ENCODE measurements around the gene APBB1IP.

DNA sequence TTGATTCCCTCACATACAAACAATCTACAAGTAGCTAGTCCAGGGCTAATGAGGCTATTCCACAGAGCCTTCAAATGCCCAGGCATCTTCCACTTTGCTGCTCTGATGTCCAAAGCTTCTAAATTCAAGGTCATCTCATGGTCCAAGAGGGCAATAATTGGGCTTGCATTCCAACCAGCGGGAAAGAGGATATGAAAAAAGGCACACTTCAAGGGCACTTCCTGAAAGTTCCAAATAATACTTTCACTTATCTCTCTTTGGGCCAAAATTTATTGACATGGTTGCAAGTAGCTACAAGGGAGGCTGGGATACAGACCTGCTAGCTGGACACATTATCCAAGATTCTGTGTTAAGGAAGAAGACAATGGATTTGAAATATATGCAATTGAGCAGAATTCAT, 25.2 kb upstream of the APBB1IP start:
- TF ChIP-seq, protein P1, sequence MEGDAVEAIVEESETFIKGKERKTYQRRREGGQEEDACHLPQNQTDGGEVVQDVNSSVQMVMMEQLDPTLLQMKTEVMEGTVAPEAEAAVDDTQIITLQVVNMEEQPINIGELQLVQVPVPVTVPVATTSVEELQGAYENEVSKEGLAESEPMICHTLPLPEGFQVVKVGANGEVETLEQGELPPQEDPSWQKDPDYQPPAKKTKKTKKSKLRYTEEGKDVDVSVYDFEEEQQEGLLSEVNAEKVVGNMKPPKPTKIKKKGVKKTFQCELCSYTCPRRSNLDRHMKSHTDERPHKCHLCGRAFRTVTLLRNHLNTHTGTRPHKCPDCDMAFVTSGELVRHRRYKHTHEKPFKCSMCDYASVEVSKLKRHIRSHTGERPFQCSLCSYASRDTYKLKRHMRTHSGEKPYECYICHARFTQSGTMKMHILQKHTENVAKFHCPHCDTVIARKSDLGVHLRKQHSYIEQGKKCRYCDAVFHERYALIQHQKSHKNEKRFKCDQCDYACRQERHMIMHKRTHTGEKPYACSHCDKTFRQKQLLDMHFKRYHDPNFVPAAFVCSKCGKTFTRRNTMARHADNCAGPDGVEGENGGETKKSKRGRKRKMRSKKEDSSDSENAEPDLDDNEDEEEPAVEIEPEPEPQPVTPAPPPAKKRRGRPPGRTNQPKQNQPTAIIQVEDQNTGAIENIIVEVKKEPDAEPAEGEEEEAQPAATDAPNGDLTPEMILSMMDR (IDR thresholded peaks at IDR 0.05): no peak
- no peak for TF ChIP-seq POLR2A (IDR thresholded peaks at IDR 0.05)
